BLaER1 treated with 17β-estradiol and CSF1 and Interleukin-3, amounts not matched to agents 10 nM and 100 nM (cell line): Measurements from ENCODE around the gene ZNF521.
A peak's percentile ranks its signal among the peaks of the same experiment; 100 is the strongest.

Experiments
- H3K27ac ChIP-seq, 11 experiments: shearing (Covaris generic); formaldehyde crosslinking; 2 replicates each; pipeline ENCODE4 v1.8.1; 2022
- H3K27me3 ChIP-seq, 11 experiments: shearing (Covaris generic); formaldehyde crosslinking; 2 replicates each; pipeline ENCODE4 v1.8.1; 2022
- H3K36me3 ChIP-seq, 11 experiments: shearing (Covaris generic); formaldehyde crosslinking; 2 replicates each; pipeline ENCODE4 v1.8.1; 2022
- H3K4me1 ChIP-seq, 10 experiments: shearing (Covaris generic); formaldehyde crosslinking; 2 replicates each; pipeline ENCODE4 v1.8.1; 2022
- H3K4me2 ChIP-seq, 11 experiments: shearing (Covaris generic); formaldehyde crosslinking; 2 replicates each; pipeline ENCODE4 v1.8.1; 2022
- H3K4me3 ChIP-seq, 10 experiments: shearing (Covaris generic); formaldehyde crosslinking; 2 replicates each; pipeline ENCODE4 v1.8.1; 2022
- H3K9ac ChIP-seq, 11 experiments: shearing (Covaris generic); formaldehyde crosslinking; 2 replicates each; pipeline ENCODE4 v1.8.1; 2022
- H3K9me3 ChIP-seq, 11 experiments: shearing (Covaris generic); formaldehyde crosslinking; replicated peaks in 1 of 11; 2 replicates each; pipeline ENCODE4 v1.8.1; 2022
- H4K20me1 ChIP-seq, 11 experiments: shearing (Covaris generic); formaldehyde crosslinking; 2 replicates each; pipeline ENCODE4 v1.8.1; 2022
- Cebpa-rat ChIP-seq, 11 experiments: shearing (Covaris generic); IDR thresholded peaks; 2 replicates each; pipeline ENCODE4 v1.8.1; 2022

ZNF521 gene

GRCh38 chr18:25351777-25352628 is at the start of gene ZNF521:
ZNF521 (minus strand) TSS chr18:25352166; CDS start chr18:25350946, 1,220 bp downstream.
- Histone ChIP-seq H3K36me3 (no peaks in the 10 kb centered on the region), H3K27me3 (peaks cover 63 to 89% (median 81%) of the 10 kb centered on the region in 11 experiments), H3K9me3 (no peaks in the 10 kb centered on the region), H3K9ac (peak within 1 kb of the TSS; percentile 14 to 77 (median 70); a peak in 20 of 22 replicates), H3K27ac (peak within 1 kb of the TSS in 2 of 11 experiments; percentile 43 to 45; a peak in 5 of 22 replicates), H4K20me1 (peaks cover 0 to 38% (median 23%) of the 10 kb centered on the region in 11 experiments; a peak in 15 of 22 replicates), H3K4me2 (peak within 1 kb of the TSS; percentile 89 to 100 (median 99)), H3K4me3 (peak within 1 kb of the TSS; percentile 63 to 81 (median 71)), H3K4me1 (peaks cover 0 to 28% (median 25%) of the 10 kb centered on the region in 10 experiments; a peak in 13 of 20 replicates)
- no peak for TF ChIP-seq Cebpa-rat (IDR thresholded peaks at IDR 0.05)

- Histone ChIP-seq H3K9me3 (peaks cover 6 to 15% (median 12%) of the 10 kb centered on the region in 11 experiments; a peak in 20 of 22 replicates), H3K4me2 (no peak overlapping the region), H3K36me3 (no peaks in the 10 kb centered on the region), H3K9ac (no peak overlapping the region), H4K20me1 (no peaks in the 10 kb centered on the region), H3K4me1 (no peaks in the 10 kb centered on the region), H3K27ac (no peak overlapping the region), H3K4me3 (no peak overlapping the region), H3K27me3 (no peaks in the 10 kb centered on the region)
- TF ChIP-seq Cebpa-rat (IDR thresholded peaks at IDR 0.05): no peak
Measured at GRCh38 chr18:25399554-25399953, 47.6 kb upstream of the ZNF521 start.

- Histone ChIP-seq H3K4me1 (no peaks in the 10 kb centered on the region), H3K36me3 (no peaks in the 10 kb centered on the region), H3K27me3 (no peaks in the 10 kb centered on the region), H3K9me3 (peaks cover 24 to 38% (median 29%) of the 10 kb centered on the region in 11 experiments), H3K4me3 (no peak overlapping the region), H3K27ac (no peak overlapping the region), H4K20me1 (no peaks in the 10 kb centered on the region), H3K9ac (no peak overlapping the region), H3K4me2 (no peak overlapping the region)
- no peak for TF ChIP-seq Cebpa-rat (IDR thresholded peaks at IDR 0.05)
Measured at GRCh38 chr18:25392192-25392591, 40.2 kb upstream of the ZNF521 start.

GRCh38 chr18:25373432-25374179 is 21.6 kb upstream of the ZNF521 start:
- no peak overlapping the region for H3K9ac ChIP-seq
- no peak for TF ChIP-seq Cebpa-rat (IDR thresholded peaks at IDR 0.05)
- no peaks in the 10 kb centered on the region for H3K27me3 ChIP-seq
- H3K36me3 ChIP-seq: no peaks in the 10 kb centered on the region
- no peak overlapping the region for H3K27ac ChIP-seq
- H3K4me1 ChIP-seq: no peaks in the 10 kb centered on the region
- no peaks in the 10 kb centered on the region for H4K20me1 ChIP-seq
- H3K4me2 ChIP-seq: no peak overlapping the region
- no peaks in the 10 kb centered on the region for H3K9me3 ChIP-seq
- H3K4me3 ChIP-seq: no peak overlapping the region

GRCh38 chr18:25370391-25370790 is 18.4 kb upstream of the ZNF521 start:
- H3K9ac ChIP-seq: no peak overlapping the region
- no peaks in the 10 kb centered on the region for H3K27me3 ChIP-seq
- no peaks in the 10 kb centered on the region for H4K20me1 ChIP-seq
- H3K36me3 ChIP-seq: no peaks in the 10 kb centered on the region
- TF ChIP-seq Cebpa-rat (IDR thresholded peaks at IDR 0.05): no peak
- H3K4me3 ChIP-seq: no peak overlapping the region
- H3K4me1 ChIP-seq: no peaks in the 10 kb centered on the region
- no peak overlapping the region for H3K27ac ChIP-seq
- H3K4me2 ChIP-seq: no peak overlapping the region
- no peaks in the 10 kb centered on the region for H3K9me3 ChIP-seq

GRCh38 chr18:25365242-25365641 is 13.3 kb upstream of the ZNF521 start:
- TF ChIP-seq Cebpa-rat (IDR thresholded peaks at IDR 0.05): no peak
- Histone ChIP-seq H3K9ac (no peak overlapping the region), H4K20me1 (no peaks in the 10 kb centered on the region), H3K36me3 (no peaks in the 10 kb centered on the region), H3K27ac (no peak overlapping the region), H3K4me1 (no peaks in the 10 kb centered on the region), H3K4me2 (no peak overlapping the region), H3K4me3 (no peak overlapping the region), H3K27me3 (no peaks in the 10 kb centered on the region), H3K9me3 (0 out of 22 replicates have a peak, but pooled peaks cover 0 to 4% (median 0%) of the 10 kb centered on the region in 11 experiments)

- no peak overlapping the region for H3K4me2 ChIP-seq
- H3K36me3 ChIP-seq: no peaks in the 10 kb centered on the region
- no peaks in the 10 kb centered on the region for H3K4me1 ChIP-seq
- no peaks in the 10 kb centered on the region for H3K27me3 ChIP-seq
- no peak for TF ChIP-seq Cebpa-rat (IDR thresholded peaks at IDR 0.05)
- H3K4me3 ChIP-seq: no peak overlapping the region
- no peak overlapping the region for H3K27ac ChIP-seq
- H4K20me1 ChIP-seq: no peaks in the 10 kb centered on the region
- H3K9me3 ChIP-seq: 0 out of 22 replicates have a peak, but pooled peaks cover 0 to 4% (median 0%) of the 10 kb centered on the region in 11 experiments
- H3K9ac ChIP-seq: no peak overlapping the region
Measured at GRCh38 chr18:25364732-25365131, 12.8 kb upstream of the ZNF521 start.

- Histone ChIP-seq H3K9ac (no peak overlapping the region), H3K4me3 (no peak overlapping the region), H3K27ac (no peak overlapping the region), H4K20me1 (no peaks in the 10 kb centered on the region), H3K9me3 (0 out of 22 replicates have a peak, but pooled peaks cover 0 to 4% (median 0%) of the 10 kb centered on the region in 11 experiments), H3K36me3 (no peaks in the 10 kb centered on the region), H3K4me1 (no peaks in the 10 kb centered on the region), H3K27me3 (peaks cover 0 to 6% (median 0%) of the 10 kb centered on the region in 11 experiments; a peak in 2 of 22 replicates), H3K4me2 (no peak overlapping the region)
- TF ChIP-seq Cebpa-rat (IDR thresholded peaks at IDR 0.05): no peak
Measured at GRCh38 chr18:25360301-25360899, 8.4 kb upstream of the ZNF521 start.

- no peak overlapping the region for H3K27ac ChIP-seq
- H3K9me3 ChIP-seq: no peaks in the 10 kb centered on the region
- H3K4me2 ChIP-seq: no peak overlapping the region
- no peak overlapping the region for H3K9ac ChIP-seq
- peaks cover 53 to 78% (median 70%) of the 10 kb centered on the region in 11 experiments for H3K27me3 ChIP-seq
- H3K36me3 ChIP-seq: no peaks in the 10 kb centered on the region
- H4K20me1 ChIP-seq: peaks cover 0 to 38% (median 23%) of the 10 kb centered on the region in 11 experiments; a peak in 15 of 22 replicates
- H3K4me3 ChIP-seq: no peak overlapping the region
- peaks cover 0 to 28% (median 25%) of the 10 kb centered on the region in 10 experiments; a peak in 13 of 20 replicates for H3K4me1 ChIP-seq
- no peak for TF ChIP-seq Cebpa-rat (IDR thresholded peaks at IDR 0.05)
Measured at GRCh38 chr18:25353080-25353479, 1.1 kb upstream of the ZNF521 start.
